HG02840 (cell line): ENCODE results near the gene PARP6.
A peak's percentile ranks its signal among the peaks of the same experiment; 100 is the strongest.

Experiments
- ATAC-seq: cut with Tn5 transposase; IDR thresholded peaks from one replicate; pipeline ENCODE4 v1.9.1; 2021; ENCODE audit warnings: mild to moderate bottlenecking, moderate library complexity, moderate number of reproducible peaks; ENCODE audit not compliant: unreplicated experiment, low FRiP score

Gene PARP6

DNA sequence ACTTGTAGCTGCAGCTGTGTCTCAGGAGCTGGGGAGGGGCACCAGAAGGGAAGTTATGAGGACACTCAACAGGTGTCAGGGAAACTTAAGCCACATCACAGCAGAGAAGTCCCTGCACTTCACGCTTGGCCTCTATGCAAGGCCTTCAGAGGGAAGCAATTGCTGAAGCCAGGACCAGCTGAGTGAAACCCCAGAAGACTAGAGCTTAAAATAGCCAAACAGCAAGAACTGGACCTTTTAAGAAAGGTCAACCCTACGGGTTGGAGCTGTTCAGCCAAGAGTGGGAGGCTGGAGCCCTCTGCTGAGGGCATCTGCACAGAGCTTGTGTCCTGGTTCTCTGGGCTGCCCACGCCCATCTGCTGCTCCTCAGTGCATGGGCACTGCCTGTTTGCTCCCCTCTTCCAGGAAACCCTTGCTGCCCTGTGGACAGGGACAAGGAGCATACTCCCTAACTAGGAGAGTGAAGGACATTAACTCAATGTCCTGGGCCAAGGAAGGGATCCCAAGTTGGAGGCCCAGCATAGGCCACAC is 70.9 kb downstream of the PARP6 start:
- ATAC-seq, result no peak

DNA sequence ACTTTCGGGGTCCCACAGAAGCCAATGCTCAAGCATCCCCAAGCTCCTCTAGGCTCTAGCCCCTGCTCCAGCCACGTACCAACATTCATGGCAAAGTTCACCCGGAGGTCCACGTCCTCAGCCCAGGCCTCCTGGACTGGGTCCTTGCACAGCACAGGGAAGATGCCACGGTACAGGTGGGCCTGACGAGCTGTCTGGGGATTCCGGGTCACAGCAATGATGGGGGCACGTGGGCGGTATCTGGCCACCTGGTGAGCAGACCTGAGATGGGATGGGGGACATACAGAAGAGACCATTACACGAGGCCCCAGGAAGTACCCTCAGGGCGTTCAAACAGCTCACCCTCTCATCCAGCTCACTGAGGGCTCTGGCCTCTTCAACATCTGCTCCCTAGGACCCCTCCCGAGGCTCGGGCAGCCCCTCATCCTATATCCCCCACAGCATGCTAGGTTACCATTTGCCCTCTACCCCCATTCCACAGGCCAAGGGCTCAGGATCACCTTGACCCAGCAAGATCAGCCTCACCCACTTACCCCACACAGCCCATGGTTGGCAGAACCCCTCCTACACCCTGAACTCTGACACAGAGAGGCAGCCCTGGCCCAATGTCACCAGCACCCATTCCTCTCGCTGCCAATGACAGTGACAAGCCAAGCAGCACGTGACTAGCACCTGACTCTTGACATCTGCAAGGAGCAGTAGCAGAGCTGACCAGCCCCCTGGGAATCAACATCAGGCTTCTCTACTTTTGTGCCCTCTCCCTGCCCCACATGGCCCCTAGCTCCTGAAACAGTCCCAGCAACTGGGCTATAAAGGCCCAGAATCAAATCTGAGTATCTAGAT is 71.7 kb downstream of the PARP6 start:
- ATAC-seq, result no peak

DNA sequence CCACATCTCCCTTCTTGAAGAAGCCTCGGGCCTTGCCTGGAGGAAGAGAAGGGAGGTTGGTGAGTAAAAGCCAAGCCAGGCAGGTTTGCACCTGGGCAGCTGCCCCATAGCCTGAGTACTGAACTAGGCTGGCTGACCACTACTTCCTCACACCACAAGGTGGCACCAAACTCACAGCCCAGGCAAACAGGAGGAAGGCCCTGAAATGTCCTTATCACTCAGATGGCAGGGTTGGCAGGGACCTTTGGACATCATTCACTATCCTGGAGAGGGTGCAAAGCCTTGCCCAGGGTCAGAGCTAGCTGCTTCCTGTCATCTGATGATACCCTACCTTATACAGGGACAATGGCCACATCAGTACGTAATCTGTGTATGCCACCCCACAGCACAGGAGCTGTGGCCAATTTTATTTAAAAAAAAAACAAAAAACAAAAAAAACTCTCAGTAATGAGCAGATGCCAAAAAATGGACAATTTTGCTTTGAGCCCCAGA is 72.6 kb downstream of the PARP6 start:
- peak; percentile 46 for ATAC-seq

DNA sequence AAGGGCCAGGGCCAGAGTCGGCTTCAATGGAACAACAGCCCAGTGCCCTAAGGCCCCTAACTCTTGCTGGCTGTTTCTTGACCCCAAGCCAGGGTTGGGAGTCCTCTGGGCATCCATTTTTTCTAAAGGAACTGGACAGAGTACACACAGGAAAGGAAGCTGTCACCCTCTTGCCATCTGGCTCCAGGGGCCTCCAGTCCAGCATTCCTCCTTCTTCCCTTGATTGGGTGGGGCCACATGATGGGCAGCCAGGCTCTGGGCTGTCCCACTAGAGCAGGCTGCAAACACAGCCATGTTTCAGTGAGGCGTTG is 73.2 kb downstream of the PARP6 start:
- ATAC-seq, result no peak

DNA sequence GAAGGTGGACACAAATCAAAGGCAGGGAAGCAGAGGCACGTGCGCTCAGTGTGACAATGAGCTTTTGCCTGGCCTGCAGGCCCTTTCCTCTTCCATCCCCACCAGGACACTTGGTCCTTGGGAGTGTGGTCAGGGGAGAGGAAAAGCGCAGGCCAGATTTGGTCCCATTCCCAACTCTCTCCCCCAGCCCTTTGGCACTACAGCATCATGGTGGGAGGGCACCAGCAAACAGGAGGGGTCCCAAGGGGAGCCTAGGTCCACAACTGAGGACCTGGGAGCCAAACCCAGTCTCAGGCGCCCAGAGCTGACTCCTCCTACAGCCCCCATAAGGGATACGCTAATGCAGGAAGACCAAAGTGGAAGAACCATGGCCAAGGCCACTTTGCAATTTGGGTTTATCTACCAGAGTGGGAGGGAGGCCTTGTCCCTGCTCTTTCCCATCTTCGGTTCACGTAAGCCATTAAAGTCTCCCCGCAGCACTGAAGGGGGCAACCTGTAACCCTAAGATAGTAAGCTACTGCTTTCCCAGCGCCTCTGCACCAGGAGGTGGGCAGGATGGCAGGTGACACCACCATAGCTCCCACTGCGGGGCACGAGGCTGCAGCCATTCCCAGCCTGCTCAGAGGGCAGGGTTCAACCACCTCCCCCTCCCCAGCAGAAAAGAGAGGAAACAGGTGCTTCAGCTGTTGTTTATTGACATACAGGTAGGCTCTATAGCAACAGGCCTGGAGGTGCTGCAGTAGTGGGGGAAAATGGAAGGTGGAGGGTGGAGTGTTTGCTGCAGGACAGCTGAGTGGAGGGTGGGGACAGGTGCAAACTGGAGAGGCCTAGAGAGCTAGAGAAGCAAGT is 73.8 kb downstream of the PARP6 start:
- ATAC-seq, result no peak

DNA sequence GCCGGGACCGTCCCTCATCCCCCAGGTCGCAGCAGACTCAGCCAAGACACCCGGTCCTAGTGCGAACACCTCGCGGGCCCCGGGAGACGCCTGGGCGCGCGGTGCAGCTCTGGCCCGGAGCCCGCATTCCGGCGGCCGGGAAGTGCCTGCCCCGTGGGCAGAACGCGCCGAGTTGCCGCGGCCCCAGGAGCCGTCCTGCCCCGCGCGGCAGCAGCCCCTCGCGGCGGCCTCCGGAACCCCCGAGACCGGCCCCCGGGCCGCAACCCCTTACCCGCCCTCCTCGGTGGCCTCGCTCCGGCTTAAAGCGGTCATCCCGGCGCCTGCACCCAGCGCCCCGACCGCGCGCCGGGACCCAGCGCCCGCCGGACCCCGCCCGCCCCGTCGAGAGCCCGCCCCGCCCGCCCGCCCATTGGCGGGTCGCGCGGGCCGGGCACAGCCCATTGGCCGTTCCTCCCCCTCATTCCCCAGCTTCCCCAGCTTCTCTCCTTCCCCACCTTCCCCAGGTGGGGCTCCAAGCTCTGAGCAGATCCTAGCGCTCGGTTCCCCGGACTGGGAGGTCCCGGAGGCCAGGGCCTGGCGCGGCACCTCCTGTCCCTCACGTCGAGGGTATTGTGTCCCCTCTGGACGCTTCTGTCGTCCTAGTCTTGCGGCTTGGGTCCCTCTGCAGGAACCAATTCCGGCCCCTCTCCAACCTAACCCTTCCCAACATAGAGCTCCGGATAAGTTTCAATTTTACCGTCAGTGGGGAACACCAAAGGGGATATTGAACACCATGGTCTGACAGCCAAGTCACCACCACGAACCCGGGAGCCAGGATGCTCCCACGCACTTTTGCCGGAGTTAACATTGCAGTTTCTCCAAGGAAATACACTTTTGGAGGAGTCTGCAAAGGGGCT is 74.6 kb downstream of the PARP6 start, which contains the start of gene GRAMD2A:
GRAMD2A (minus strand) TSS at position 328 of the 896 bp plus-strand sequence.
- ATAC-seq, result no peak

DNA sequence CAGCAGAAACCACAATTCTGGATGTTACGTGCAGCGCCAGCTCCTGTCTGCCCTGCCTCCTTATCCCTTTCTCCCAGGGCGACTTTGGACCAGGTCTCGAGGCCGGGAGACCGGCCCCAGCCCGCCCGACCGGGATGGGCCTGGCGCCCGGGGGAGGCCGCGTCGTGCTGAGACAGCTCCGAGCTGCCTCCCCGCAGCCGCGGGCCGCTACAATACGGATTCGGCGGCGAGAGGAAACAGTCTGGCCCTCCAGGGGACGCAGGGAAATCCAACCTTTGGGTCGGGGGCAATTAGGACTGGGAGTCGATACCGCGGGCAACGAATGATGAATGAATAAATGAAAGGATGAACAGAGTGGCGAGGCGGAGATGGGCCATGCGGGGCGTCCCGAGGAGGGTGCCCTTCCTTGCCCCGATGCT is 75.3 kb downstream of the PARP6 start:
- no peak for ATAC-seq

DNA sequence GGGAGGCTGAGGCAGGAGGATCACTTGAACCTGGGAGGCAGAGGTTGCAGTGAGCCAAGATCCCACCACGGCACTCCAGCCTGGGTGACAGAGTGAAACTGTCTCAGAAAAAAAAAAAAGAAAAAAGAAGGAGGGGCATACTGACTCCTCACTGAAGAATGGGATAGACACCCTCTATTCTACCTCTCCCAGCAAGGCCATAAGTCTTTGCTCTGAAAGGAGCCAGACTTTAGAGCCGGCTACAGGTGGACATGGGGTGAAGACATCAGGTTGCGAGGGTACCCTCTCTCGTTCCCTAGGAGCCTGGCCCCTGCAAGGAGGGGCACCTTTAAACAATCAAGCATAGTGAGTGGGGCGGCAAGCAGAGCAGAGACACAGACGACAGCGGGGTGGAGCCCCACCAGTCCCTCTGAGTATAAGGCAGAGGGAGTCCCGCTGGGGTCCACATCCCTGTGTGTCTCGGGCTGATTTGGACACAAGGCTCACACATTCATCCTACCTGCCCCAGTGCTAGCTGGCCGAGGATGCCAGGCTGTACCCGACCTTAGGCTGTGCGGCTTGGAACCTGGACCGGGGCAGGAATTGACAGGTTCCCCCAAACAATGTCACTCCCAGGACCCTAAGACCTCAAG is 75.8 kb downstream of the PARP6 start:
- ATAC-seq, result no peak

DNA sequence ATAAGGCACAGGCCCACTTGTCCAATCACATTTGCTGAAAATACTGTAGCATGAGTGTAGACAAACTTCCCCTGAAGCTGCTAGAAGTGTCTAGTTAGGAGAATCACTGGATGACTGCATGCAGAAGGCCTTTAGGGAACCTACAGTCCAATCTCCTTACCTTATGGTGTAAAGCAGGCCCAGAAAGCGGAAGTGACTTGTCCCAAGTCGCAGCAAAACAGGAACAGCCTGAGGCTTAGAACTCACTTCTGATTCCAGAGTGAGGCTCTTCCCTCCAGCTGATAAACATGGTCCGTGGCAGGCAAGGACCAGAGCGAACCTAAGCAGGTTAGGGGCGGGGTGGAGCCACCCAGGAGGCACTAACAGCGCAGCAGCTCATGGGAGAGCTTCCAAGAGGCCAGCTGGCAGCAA is 77.2 kb downstream of the PARP6 start:
- ATAC-seq, result no peak

DNA sequence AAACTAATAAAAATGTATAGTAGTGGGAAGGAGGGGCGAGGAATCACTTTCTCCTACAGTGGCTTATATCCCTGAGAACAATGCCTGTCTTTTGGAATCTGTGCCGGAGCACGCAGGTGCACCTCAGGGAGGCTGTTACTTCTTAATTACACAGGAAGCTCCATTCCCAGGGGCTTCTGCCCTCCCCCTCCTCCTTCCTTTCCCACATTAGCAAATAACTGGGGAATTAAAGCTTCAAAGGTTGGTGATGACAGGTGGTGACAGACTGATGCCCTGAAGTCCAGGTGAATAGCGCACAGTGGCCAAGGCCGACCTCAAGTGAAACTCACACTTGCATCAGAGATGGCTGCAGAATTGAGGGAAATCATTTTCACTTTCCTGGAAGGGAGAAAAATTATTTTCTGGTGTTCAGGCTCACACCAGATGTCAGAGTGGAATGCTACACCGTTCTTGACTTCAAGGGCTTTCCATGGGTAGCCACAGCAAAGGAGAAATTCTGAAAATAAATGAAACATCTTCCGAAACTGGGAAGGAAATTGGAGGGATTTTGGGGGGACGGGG is 78.4 kb downstream of the PARP6 start:
- ATAC-seq, result no peak

DNA sequence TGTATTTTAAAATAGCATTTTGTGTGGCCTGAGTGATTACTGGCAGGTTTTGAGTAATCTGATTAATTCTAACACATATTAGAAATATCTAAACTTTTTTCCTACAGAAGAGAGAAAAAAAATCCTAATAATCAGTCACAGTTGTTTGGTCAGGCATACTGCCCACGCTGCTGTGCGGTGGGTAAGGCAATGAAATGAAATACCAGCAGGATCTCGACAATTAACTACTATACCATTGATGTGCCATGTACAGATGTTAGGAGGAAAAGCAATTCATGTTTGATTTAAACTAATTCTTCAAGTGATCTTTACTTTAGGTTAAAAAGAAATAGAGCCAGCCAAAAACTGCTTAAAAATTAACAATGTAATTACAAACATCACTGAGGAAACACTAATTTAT is 79.9 kb downstream of the PARP6 start:
- no peak for ATAC-seq
